Fibroblast of the aortic adventitia (primary cell): ENCODE measurements around the gene MSLN. TPM values are rescaled to one million over a fixed set of nuclear protein-coding genes. Genes with fewer than 3 reads are reported as not detected.

Experiments used
- DNase-seq: peaks from one replicate; pipeline ENCODE4 v3.0.0-alpha.2; 2010; ENCODE audit warnings: low read depth
- H3K4me3 ChIP-seq: 2 replicates; pipeline ENCODE4 v1.5.1; 2011; ENCODE audit warnings: low read depth, mild to moderate bottlenecking, control low read depth, low read length, moderate library complexity
- total RNA-seq: library from RNA; depleted of rRNA; stranded (reverse); fragments of >200 nt; gene quantifications from 2 replicates; pipeline ENCODE4 v1.2.3, GENCODE V29; 2012; ENCODE audit warnings: low replicate concordance
- TF ChIP-seq, protein P1 (sequence below): IDR thresholded peaks from 2 replicates; pipeline ENCODE4 v1.5.1; 2011; ENCODE audit warnings: mild to moderate bottlenecking, low read length, control low read depth, inconsistent platforms; ENCODE audit not compliant: insufficient read depth

MSLN gene
- total RNA-seq, 1 donor: not detected

GRCh38 chr16:762595-763268 lies 2.2 kb downstream of the MSLN start:
- DNase-seq: no peak
- TF ChIP-seq, protein P1, sequence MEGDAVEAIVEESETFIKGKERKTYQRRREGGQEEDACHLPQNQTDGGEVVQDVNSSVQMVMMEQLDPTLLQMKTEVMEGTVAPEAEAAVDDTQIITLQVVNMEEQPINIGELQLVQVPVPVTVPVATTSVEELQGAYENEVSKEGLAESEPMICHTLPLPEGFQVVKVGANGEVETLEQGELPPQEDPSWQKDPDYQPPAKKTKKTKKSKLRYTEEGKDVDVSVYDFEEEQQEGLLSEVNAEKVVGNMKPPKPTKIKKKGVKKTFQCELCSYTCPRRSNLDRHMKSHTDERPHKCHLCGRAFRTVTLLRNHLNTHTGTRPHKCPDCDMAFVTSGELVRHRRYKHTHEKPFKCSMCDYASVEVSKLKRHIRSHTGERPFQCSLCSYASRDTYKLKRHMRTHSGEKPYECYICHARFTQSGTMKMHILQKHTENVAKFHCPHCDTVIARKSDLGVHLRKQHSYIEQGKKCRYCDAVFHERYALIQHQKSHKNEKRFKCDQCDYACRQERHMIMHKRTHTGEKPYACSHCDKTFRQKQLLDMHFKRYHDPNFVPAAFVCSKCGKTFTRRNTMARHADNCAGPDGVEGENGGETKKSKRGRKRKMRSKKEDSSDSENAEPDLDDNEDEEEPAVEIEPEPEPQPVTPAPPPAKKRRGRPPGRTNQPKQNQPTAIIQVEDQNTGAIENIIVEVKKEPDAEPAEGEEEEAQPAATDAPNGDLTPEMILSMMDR: no peak
- no peak overlapping the region for H3K4me3 ChIP-seq

DNA sequence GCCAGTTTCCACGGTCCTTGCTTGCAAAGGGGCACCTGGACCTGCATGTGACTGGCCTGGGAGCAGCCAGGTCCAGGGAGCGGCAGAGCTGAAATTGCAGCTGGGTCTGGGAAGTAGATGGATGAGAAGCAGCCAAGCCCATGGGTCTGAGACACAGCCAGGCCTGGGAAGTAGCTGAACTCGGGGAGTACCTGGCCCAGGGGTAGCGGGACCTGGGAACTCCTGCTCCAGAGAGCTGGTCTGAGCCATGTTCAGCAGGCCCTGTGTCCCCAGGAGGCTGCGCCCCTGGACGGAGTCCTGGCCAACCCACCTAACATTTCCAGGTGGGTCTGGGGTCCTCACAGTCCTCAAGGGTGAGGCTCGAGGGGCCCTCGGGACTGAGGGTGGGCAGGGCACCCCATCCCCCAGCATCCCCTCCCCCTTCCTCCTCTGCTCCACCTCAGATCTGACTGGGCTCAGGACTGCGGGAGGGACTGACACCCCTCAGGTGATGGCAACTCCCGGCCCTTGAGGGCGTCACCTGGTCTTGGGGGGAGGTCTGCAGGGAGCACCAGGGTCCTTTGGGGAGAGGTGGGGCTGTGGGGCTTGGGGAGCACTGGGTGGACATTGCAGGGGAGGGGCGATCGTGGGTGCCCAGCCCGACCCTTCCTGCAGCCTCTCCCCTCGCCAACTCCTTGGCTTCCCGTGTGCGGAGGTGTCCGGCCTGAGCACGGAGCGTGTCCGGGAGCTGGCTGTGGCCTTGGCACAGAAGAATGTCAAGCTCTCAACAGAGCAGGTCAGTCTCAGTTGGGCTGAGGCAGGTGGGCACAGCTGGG lies 3.0 kb downstream of the MSLN start:
- TF ChIP-seq, protein P1: no peak
- H3K4me3 ChIP-seq: no peak overlapping the region
- DNase-seq: no peak

GRCh38 chr16:764184-764750 lies 3.7 kb downstream of the MSLN start:
- no peak for DNase-seq
- H3K4me3 ChIP-seq: no peak overlapping the region
- TF ChIP-seq, protein P1: peak; percentile 6

DNA sequence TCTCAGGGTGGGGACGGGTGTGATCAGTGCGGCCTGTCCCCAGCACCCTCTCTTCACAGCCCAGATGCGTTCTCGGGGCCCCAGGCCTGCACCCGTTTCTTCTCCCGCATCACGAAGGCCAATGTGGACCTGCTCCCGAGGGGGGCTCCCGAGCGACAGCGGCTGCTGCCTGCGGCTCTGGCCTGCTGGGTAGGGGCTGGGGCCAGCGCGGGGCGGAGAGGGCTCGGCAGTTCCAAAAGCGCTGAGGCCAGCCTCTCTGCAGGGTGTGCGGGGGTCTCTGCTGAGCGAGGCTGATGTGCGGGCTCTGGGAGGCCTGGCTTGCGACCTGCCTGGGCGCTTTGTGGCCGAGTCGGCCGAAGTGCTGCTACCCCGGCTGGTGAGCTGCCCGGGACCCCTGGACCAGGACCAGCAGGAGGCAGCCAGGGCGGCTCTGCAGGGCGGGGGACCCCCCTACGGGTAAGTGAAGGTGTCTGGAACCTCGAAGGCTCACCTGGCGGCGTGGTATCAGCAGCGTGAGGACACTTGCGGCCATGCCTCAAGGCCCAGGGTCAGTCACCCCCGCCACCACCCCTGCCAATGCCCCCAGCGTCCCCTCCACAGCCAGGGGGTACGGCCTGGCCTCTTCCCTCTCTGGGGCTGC lies 4.4 kb downstream of the MSLN start:
- no peak for DNase-seq
- H3K4me3 ChIP-seq: no peak overlapping the region
- TF ChIP-seq, protein P1: no peak

DNA sequence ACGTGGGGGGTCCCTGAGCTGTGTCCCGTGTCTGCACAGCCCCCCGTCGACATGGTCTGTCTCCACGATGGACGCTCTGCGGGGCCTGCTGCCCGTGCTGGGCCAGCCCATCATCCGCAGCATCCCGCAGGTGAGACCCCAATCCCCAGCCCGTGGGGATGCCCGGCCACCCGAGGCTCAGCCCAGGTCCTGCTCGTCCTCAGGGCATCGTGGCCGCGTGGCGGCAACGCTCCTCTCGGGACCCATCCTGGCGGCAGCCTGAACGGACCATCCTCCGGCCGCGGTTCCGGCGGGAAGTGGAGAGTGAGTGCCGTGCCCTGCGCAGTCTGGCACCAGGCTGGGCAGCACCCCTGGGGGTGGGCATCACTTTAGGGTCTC lies 4.9 kb downstream of the MSLN start:
- no peak for DNase-seq
- H3K4me3 ChIP-seq: no peak overlapping the region
- TF ChIP-seq, protein P1: no peak

GRCh38 chr16:766008-766819 lies 5.7 kb downstream of the MSLN start:
- DNase-seq: no peak

More at GRCh38 chr16:766008-766819, 5.7 kb downstream of the MSLN start:
- no peak overlapping the region for H3K4me3 ChIP-seq
- TF ChIP-seq, protein P1: no peak
